SW 1271 (cell line): ENCODE data around the gene MED9.
"Not testable (repeated sequence)": the region's sequence is repeated elsewhere in the genome, so short reads cannot be mapped to it uniquely, and the experiment has no call there.

Experiments
- DNase-seq, 2 experiments: peaks; one replicate each; lab custom pipeline; 2025; lab: John Stamatoyannopoulos, UW

Gene MED9

DNA sequence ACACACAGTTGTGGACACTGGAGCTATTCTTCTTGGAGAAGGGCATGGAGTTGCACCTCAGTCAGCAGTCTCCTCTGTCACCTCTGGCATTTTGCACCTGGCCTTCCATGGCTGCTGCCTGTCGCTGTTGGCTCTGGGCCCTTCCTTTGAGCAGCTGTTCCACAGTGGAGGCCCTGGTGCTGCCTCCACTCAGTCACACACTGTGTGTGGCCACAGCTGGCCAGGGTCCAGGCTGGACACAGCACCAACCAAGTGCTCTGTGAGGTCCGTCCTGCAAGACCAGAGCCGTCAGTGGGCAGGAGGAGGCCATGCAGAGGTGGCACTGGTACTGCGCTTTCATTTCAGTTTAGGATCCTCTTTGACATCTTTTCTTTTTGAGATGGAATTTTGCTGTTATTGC, 21.6 kb upstream of the MED9 start:
- no peak for DNase-seq

DNA sequence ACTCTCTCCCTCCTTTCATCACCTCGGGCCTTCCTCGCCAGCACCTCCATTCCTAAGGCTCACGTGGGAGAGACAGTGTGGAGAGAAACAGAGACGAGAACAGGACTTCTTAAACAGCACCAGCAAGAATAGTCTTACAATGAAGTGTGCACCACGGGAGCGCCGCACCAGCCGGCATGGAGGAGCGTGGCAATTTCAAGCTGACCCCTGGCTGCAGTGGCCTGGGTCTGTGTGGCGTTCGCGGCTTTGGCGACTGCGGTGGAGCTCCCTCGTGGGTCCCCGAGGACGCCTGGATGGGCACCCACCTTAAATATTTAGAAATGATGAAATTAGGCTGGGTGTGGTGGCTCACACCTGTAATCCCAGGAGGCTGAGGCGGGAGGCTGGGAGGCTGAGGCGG, 20.5 kb upstream of the MED9 start:
- no peak for DNase-seq

DNA sequence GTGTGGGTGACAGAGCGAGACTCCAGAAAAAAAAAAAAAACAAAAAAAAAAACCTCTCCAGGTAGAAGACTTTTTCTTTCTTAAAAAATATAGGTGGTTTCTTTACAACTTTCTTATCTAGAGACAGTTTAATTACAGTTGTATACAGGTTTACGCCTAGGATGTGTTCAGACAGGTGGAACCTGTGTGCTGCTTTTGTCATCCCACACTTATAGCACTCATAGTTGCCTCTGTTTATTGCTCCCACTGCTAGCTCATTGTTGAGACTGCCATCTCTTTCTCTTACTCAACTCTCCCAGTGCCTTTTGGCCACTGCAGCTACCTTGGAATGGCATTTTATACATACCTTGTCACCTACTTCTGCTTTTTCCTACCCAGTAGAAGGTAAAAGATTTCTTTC, 19.1 kb upstream of the MED9 start:
- no peak for DNase-seq

DNA sequence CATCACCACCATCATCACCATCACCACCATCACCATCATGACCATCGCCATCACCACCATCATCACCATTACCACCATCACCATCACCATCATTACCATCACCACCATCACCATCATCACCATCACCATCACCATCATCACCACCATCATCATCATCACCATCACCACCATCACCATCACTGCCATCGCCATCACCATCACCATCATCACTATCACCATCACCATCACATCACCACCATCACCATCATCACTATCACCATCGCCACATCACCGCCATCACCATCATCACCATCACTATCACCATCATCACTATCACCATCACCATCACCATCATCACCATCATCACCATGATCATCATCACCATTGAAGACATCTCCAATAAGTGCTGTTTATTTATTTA, 16.8 kb upstream of the MED9 start:
- no peak for DNase-seq

DNA sequence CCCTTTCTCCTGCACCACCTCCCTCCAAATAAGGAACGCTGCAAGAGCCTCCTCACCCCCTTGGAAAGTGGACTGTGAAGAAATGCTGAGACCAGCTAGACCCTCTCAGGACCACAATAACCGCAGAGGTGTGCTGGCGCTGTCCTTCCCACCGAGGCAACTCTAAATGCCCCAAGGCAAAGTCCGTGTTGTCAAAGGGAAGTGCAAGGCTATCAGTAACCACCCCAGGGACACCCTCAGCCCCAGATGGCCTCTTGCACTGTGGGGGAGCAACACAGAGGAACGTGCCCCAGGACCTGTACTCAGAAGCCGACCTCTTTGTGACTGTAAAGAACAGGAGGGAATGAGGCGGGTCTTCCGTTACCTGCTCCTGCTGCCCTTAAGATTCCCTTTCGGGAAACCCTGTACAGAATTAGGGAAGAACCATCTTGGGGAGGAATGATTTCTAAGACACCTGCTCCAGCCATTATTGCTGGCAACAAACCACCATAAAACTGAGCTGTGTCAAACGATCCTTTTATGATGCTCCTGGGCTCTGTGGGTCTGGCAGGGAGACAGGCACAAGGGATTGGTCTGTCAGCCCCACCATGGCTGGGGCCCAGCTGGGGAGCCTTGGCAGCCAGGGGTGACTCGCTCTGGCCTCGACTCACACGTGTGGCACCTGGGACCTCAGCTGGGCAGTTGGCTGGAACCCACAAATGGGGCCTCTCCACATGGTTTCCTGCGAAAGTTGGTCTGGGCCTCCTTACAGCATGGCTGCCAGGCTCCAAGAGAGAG, 14.6 kb upstream of the MED9 start:
- no peak for DNase-seq

DNA sequence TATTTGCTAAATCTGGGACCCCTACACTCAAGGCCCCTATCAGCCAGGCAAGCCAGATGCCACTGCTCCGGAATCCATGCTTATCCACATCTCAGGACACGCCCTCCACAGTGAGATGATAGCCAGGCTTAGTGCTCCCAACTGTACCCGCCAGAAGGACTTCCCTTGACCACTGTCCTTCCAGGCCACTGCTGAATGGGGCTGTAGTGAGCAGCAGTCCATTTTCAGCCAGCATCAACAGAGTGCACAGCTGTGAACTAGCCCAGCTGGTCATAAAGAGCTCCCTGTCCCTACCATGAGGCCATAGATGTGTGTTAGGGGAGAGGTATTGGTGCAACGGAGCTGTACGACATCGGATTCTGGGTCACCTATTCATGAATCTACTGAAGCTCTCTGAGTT, 13.0 kb upstream of the MED9 start:
- DNase-seq = no peak

DNA sequence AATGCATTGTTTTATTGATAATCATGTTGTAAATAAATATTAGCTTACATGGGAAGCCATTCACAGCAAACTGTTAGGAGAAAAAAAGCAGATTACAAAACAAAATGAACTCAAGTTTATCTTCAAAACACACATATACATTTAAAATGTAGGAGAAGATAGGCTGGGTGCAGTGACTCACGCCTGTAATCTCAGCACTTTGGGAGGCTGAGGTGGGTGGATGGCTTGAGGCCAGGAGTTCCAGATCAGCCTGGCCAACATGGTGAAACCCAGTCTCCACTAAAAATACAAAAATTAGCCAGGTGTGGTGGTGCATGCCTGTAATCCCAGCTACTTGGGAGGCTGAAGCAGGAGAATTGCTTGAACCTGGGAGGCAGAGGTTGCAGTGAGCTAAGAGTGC, 10.9 kb upstream of the MED9 start:
- DNase-seq = not testable (repeated sequence)

DNA sequence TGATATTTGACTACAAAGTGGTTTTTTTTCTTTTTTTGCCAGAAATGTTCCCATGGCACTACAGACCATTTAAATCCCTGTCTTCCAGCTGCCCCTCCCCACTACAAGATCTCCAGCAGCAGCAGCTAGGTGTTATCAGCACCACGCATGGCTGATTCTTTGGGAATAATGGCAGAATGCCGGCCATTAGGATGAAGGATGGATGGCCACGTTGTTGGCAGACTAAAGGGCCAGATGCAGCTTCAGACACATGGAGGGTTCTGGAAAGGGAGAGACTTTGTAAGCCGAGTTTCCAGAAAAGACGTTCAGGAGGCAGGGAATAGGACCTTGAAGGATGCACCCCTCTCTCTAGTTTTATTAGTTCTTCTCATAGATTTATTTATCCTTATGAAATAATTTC, 10.3 kb upstream of the MED9 start:
- no peak for DNase-seq

DNA sequence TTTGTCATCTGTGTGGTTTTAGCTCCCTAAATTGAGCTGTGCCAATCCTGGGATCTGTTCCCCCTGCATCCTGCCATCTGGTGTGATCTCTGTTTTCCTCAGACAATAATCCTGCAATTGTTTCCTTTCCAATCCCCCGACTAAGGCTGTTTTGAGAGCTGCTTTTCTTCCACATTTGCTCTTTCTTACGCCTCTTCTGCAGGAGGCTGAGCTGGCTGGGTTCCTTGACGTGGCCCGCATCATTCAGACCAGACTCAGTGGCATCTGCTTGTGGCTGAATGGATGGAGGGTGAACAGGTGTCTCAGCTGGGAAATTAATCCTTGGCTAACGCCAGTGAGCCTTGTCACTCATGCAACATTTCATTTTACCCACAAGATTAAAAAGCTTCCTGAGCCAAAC, 9.8 kb upstream of the MED9 start:
- no peak for DNase-seq

DNA sequence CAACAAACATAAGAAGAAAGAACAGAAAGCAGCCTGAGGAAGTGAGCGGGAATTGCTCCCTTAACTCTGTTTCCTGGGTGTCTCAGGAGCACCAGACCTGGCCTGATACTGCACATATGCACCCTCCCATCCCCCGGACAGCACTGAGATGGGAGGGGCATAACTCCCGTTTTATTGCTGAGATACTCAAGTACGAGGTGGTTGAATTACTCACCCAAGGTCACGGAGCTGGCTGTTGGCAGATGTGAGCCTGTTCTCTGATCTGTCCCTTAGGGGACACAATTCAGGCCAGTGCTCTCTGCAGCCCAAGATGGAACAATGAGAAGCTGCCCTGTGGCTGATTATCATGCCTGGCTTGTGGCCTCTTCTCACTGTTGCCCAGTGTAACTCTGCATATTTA, 9.1 kb upstream of the MED9 start:
- no peak for DNase-seq

DNA sequence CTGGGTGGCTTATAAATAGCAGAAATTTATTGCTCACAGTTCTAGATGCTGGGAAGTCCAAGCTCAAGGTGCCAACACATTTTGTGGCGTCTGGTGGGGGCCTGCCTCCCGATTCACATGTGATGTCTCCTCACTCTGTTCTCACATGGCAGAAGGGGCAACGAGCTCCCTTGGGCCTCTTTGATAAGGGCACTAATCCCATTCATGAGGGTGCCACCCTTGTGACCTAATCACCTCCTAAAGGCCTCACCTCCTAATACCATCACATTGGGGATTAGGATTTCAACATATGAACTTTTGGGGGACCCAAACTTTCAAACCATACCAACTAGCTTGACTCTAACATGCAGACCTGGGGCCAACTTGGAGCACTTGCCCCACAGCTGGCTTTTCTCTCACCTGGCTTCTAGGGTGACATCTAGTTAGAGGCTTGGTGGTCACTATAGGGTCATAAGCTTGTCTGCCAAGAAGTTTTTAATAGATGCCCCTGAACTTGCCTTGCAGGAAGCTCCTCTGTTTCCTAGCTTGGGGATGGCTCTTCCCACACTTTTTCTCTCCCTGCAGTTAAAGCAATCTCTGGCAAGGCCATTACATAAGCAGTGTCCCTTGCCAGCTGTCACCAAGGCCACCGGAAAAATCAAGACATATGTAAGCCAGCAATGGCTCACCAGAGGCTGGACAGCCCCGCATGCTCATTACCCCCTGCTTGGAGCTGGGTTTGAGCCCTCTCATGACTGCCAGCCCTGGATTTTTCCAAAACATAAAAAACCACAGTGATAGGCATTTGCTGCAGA, 8.4 kb upstream of the MED9 start:
- DNase-seq = no peak

DNA sequence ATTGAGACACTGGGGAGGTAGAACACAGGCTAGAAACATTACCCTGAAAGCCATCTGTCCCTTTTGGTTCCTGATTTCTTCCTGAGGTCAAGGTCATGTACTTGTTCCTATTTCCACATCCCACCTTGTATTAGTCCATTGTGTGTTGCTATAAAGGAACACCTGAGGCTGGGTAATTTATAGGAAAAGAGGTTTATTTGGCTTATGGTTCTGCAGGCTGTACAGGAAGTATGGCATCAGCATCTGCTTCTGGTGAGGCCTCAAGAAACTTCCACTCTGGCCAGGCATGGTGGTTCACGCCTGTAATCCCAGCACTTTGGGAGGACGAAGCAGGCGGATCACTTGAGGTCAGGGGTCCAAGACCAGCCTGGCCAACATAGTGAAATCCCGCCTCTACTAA, 7.4 kb upstream of the MED9 start:
- DNase-seq = no peak

DNA sequence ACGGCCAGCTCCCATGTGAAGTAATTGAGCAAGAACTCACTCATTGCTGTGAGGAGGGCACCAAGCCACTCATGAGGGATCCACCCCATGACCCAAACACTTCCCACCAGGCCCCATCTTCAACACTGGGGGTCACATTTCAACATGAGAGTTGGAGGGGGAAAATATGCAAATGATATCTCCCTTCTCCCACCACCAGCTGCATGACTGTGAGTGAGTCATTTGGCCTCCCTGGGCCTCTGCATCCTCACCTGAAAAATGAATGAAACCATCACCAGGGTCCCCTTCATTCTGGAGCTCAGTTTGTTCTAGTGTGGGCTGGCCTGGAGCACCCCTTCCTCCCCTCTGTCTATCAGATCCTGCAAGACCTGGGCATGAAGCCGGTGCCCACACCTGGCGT, 6.8 kb upstream of the MED9 start:
- DNase-seq = no peak

DNA sequence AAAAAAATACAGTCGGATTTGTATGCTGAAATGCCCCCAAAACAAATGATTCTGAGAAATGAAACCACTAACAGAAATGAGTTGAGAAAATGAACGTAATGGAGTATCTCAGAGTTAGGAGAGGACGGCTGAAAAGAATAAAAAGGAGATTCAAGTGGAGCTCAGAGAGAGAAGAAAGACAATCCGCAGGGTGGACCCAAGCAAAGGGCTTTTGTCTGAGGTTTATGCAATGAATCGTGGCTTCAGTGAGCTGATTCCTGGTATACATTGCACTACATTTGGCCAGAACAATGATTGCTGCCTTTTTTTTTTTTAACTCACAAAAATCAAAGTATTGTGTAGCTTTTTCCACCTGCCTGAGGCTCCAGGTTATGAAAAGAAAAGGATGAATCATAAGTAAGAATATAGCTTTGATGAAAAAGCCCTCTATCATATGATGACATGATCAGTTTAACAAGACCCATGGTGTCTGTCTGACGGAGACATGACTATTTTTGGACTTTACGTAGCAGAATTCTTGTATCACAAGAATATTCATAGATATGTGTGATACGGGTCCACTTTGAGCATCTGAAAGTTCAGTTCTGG, 4.4 kb upstream of the MED9 start:
- DNase-seq = no peak

DNA sequence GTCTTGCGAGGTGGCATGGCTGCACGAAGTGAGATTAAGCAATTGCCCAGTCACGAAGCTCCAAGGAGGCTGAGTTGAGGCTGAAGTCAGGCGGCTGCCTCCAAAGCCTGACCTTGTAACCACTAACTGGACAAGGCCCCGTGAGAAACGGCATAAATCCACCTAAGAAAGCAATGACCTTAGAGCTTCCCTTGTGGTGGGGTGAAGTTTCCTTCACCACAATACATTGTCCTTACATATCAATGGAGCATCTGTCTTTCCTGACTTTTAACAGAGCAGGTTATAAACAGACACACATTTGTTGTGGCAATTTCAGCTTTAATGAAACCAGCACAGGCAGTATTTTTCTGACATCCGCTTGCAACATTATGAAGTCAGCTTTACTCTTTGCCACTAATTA, 2.5 kb upstream of the MED9 start:
- DNase-seq = no peak

DNA sequence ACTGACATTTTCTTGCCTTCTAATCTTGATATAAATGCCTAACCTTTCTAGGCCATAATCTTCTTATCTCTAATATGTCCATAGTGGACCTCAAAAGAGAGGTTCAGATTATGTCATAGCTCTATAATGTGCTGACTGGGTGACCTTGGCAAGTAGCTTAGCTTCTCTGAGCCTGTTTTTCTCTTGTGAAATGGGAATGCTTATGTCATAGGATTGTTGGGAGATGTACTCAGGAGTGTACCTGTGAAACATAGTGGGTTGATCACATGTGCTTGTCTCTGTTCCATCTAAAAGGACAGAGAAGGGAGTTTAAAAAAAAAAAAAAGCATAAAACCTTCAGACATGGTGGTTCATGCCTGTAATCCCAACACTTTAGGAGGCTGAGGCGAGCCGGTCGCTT, 2.4 kb downstream of the MED9 start:
- DNase-seq = no peak

DNA sequence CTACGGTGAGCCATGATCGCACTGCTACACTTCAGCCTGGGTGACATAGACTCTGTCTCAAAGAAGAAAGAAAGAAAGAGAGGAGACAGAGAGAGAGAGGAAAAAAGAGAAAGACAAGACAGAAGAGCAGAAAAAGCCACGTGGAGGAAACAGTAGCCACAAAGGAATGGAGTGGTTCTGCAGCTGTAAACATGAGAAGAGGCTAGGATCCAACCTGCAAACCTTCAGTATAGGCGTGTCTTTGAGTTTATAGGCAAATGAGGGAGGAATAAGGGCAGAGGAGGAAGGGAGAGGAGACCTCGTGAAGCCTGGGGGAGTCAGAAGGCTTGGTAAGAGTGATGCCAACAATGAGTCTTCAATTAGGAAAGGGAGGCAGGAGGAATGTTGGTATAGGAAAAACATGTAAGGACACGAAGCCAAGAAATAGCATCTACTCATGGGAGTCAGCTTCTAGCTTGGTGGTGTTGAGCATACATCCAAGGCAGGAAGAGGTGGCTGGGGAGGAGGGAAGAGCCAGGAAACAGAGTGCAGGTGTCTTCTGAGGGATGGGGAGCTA, 3.9 kb downstream of the MED9 start:
- DNase-seq = no peak

DNA sequence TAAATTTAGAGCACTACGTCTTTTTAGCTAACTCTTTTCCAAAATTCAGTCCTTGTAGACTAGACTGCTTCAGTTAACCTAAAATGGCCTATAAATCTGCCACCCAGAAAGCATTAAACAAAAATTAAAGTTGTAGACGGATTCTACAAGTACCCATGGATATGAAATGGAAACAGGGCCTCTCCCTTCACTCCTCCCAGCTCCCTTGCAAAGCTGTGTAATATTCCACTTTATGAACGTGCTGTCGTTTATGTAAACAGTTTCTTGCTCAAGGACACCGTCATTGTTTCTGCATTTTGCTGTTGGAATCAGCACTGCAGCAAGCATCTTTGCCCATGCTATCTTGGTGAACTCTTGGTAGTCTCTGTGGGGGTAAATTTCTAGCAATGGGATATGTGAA, 5.1 kb downstream of the MED9 start:
- DNase-seq = no peak

DNA sequence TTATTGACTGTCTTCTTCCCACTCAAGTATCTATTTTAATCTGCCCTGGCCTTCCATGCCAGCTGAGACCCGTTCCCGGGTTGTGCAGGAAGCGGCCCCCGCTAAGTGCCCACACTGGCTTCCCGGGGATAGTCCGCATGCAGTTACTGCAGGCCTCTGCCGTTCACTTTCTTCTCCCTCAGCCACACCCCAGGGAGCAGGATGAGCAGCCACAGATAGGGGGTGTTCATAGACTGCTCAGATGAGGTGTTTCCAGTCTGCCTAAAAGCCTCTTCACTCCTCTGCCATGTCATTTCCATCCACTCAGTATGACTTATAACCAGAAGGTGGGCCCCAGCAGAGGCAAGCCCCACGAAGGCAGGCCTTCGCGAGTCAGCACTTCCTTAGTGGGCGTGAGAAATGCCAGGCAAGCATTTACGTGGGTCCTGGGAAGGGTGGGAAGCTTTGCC, 7.7 kb downstream of the MED9 start:
- DNase-seq = no peak

DNA sequence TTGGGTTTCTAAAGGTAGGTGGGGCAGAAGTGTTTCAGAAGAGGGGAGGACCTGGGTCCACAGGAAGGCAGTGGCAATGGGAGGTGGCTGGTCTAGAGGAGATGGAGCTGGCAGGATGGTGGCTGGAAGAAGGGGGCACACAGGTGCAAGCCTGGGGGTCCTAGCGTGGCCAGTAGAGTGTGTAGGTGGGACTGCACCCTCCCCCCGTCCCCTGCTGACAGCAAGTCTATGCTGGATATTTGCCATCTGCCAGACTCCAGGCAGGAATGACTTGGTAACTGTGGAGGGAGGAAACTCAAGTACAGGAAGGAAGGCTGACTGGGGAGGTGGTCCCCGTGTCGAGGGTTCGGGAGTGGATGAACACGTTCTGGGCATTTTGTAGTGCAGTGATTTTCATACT, 8.6 kb downstream of the MED9 start:
- DNase-seq = no peak

DNA sequence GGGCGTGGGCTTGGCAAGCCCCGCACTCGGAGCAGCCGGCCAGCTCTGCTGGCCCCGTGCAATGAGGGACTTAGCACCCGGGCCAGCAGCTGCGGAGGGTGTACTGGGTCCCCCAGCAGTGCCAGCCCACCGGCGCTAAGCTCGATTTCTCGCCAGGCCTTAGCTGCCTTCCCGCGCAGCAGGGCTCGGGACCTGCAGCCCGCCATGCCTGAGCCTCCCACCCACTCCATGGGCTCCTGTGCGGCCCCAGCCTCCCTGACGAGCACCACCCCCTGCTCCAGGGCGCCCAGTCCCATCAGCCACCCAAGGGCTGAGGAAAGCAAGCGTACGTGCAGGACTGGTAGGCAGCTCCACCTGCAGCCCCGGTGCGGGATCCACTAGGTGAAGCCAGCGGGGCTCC, 9.6 kb downstream of the MED9 start:
- not testable (repeated sequence) for DNase-seq

DNA sequence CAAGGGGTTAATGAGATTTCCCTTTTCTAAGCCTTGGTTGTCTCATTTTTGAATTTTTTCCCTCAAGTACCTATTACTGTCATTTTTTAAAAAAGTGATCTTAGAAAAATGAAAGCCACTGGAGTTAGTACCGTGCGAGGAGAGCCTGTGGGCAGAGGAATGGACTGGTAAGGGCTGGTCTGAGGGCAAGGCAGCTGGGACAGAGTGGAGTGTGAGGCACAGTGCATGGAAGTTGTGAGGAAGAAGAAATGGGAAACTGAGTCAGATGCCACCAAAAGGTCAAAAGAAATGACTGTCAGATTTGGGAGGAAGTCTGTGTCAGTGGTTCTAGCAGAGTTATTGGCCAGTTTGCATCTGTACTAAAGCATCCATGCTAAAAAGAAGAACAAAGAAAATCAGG, 11.2 kb downstream of the MED9 start:
- DNase-seq = no peak

DNA sequence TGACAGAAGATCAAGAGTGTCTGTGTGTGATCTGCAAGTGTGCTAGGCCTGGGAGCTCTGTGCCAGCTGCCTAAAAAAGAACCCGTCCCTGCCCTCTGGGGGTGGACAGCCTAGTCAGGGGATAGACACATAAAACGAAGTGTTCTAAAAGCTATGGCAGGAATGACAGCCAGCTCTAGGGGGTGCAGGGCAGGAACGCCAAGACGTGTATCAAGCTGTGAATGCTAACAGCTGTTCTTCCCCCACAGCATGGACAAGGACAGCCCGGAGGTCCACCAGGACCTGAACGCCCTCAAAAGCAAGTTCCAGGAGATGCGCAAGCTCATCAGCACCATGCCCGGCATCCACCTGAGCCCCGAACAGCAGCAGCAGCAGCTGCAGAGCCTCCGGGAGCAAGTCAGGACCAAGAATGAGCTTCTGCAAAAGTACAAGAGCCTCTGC, 14.3 kb downstream of the MED9 start:
- no peak for DNase-seq
